ENCODE data around the gene ALS2.

DNA sequence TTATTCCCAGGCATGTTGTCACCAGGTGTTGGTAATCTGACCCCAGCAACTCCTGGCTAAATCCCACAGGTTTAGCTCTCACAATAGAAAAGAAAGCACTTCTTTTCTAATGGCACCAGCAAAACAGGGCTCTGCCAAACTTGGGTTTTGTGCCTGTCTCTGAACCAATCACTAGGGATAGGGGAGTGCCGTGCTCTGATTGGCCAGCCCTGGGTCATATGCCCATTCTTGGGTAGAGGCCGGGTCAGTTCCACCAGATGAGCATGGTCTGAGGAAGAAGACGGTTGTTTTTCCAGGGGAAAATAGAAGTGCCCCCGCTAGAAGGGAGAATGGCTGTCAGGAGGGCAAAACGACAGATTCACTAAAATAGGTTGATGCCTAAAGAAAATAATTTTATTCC is 40.3 kb upstream of the ALS2 start:
- TF ChIP-seq POLR2A (IDR thresholded peaks at IDR 0.05), result no peak
- TF ChIP-seq, protein P1, sequence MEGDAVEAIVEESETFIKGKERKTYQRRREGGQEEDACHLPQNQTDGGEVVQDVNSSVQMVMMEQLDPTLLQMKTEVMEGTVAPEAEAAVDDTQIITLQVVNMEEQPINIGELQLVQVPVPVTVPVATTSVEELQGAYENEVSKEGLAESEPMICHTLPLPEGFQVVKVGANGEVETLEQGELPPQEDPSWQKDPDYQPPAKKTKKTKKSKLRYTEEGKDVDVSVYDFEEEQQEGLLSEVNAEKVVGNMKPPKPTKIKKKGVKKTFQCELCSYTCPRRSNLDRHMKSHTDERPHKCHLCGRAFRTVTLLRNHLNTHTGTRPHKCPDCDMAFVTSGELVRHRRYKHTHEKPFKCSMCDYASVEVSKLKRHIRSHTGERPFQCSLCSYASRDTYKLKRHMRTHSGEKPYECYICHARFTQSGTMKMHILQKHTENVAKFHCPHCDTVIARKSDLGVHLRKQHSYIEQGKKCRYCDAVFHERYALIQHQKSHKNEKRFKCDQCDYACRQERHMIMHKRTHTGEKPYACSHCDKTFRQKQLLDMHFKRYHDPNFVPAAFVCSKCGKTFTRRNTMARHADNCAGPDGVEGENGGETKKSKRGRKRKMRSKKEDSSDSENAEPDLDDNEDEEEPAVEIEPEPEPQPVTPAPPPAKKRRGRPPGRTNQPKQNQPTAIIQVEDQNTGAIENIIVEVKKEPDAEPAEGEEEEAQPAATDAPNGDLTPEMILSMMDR (IDR thresholded peaks at IDR 0.05), result no peak

Data from suprapubic skin (tissue), 3 donors.